ENCODE data around the gene CST7. TPM values are rescaled to one million over a fixed set of nuclear protein-coding genes. Genes with fewer than 3 reads are reported as not detected.

Gene CST7, protein sequence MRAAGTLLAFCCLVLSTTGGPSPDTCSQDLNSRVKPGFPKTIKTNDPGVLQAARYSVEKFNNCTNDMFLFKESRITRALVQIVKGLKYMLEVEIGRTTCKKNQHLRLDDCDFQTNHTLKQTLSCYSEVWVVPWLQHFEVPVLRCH
- polyA plus RNA-seq (2011; rRNA removed) (not detected in 2 replicates), polyA minus RNA-seq (2011; rRNA and poly(A)+ RNA removed) (not detected in 2 replicates)

DNA sequence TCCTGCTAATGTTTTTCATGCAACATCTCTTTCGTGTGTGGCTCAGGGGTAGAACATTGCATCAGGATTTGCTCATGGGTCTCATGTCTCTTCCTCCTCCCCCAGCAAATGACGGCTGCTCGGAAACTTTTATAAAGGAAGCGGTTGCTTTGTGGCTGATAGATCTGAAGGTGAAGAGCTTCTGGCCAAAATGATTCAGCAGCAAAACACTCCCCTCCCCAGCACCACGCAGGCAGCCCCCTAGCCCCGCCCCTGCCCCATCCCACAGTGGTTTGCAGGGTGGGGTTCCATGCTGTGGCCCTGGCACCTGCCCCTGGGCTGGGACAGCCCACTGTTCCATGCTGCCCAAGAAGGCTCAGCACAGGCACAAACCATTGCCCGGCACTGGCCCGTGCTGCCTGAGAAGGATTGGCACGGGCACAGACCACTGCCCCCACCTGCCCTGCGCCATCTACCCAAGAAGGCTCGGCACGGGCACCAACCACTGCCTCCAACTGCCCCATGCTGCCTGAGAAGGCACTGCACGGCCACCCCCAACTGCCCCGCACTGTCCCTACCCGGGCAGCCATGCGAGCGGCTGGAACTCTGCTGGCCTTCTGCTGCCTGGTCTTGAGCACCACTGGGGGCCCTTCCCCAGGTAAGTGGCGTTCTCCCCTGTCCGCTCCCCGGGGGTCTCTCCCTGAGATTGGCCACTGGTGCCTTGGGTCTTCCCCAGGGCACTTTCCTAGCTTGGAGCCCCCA, at the start of gene CST7:
Gene CST7 (plus strand): TSS at position 331 of the 741 bp plus-strand sequence. CDS start 237 bp downstream, at position 568.
- Histone ChIP-seq H3K4me3 (ENCODE audit: low read depth, low read length) (no peak within 1 kb of the TSS), H3K27ac (ENCODE audit: low read depth, low read length) (no peak within 1 kb of the TSS), H3K27me3 (ENCODE audit: control insufficient read depth, insufficient read depth, low read length) (no peaks in the 10 kb centered on the region), H3K9me3 (ENCODE audit: control insufficient read depth, insufficient read depth, low read length) (no peaks in the 10 kb centered on the region; the same call in 1 of the 2 replicates)
- TF ChIP-seq, protein P1, sequence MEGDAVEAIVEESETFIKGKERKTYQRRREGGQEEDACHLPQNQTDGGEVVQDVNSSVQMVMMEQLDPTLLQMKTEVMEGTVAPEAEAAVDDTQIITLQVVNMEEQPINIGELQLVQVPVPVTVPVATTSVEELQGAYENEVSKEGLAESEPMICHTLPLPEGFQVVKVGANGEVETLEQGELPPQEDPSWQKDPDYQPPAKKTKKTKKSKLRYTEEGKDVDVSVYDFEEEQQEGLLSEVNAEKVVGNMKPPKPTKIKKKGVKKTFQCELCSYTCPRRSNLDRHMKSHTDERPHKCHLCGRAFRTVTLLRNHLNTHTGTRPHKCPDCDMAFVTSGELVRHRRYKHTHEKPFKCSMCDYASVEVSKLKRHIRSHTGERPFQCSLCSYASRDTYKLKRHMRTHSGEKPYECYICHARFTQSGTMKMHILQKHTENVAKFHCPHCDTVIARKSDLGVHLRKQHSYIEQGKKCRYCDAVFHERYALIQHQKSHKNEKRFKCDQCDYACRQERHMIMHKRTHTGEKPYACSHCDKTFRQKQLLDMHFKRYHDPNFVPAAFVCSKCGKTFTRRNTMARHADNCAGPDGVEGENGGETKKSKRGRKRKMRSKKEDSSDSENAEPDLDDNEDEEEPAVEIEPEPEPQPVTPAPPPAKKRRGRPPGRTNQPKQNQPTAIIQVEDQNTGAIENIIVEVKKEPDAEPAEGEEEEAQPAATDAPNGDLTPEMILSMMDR (IDR thresholded peaks at IDR 0.05; ENCODE audit: low read depth, low read length), result no peak
- ChIA-PET CTCF (no interaction called here), POLR2A (no interaction called here)
- no peak for DNase-seq (ENCODE audit: low read depth, low spot score)

- Histone ChIP-seq H3K27ac (ENCODE audit: low read depth, low read length) (no peak overlapping the region), H3K4me3 (ENCODE audit: low read depth, low read length) (no peak overlapping the region), H3K27me3 (ENCODE audit: control insufficient read depth, insufficient read depth, low read length) (no peaks in the 10 kb centered on the region), H3K9me3 (ENCODE audit: control insufficient read depth, insufficient read depth, low read length) (no peaks in the 10 kb centered on the region; the same call in 1 of the 2 replicates)
- CTCF ChIA-PET, result no interaction called here
- POLR2A ChIA-PET, result no interaction called here
- no peak for DNase-seq (ENCODE audit: low read depth, low spot score)
- TF ChIP-seq, protein P1 (IDR thresholded peaks at IDR 0.05; ENCODE audit: low read depth, low read length), result no peak
These were observed 42.3 kb upstream of the CST7 start for GRCh38 chr20:24906806-24907205.

GRCh38 chr20:24908642-24909041, 40.4 kb upstream of the CST7 start:
- POLR2A ChIA-PET, result no interaction called here

GRCh38 chr20:24909086-24909780, 39.8 kb upstream of the CST7 start:
- Histone ChIP-seq H3K4me3 (ENCODE audit: low read depth, low read length) (no peak overlapping the region), H3K27ac (ENCODE audit: low read depth, low read length) (no peak overlapping the region)
- CTCF ChIA-PET, result no interaction called here

More at GRCh38 chr20:24908642-24909041, 40.4 kb upstream of the CST7 start:
- no peaks in the 10 kb centered on the region; the same call in 1 of the 2 replicates for H3K9me3 ChIP-seq (ENCODE audit: control insufficient read depth, insufficient read depth, low read length)
- DNase-seq (ENCODE audit: low read depth, low spot score), result no peak
- TF ChIP-seq, protein P1 (IDR thresholded peaks at IDR 0.05; ENCODE audit: low read depth, low read length), result no peak
- no peak overlapping the region for H3K27ac ChIP-seq (ENCODE audit: low read depth, low read length)
- H3K27me3 ChIP-seq (ENCODE audit: control insufficient read depth, insufficient read depth, low read length), result no peaks in the 10 kb centered on the region
- H3K4me3 ChIP-seq (ENCODE audit: low read depth, low read length), result no peak overlapping the region
- CTCF ChIA-PET, result no interaction called here

More at GRCh38 chr20:24909086-24909780, 39.8 kb upstream of the CST7 start:
- no peaks in the 10 kb centered on the region; the same call in 1 of the 2 replicates for H3K9me3 ChIP-seq (ENCODE audit: control insufficient read depth, insufficient read depth, low read length)
- H3K27me3 ChIP-seq (ENCODE audit: control insufficient read depth, insufficient read depth, low read length), result no peaks in the 10 kb centered on the region
- TF ChIP-seq, protein P1 (IDR thresholded peaks at IDR 0.05; ENCODE audit: low read depth, low read length), result no peak
- POLR2A ChIA-PET, result no interaction called here
- no peak for DNase-seq (ENCODE audit: low read depth, low spot score)

Measured in AG04450 (cell line).